ENCODE data around the gene OR5K1. TPM values are rescaled to one million over a fixed set of nuclear protein-coding genes. Genes with fewer than 3 reads are reported as not detected.

OR5K1 gene
- total RNA-seq, 4 donors from 2014 or later: not detected

- intact Hi-C loops (cut with DNase I): no loop called here
- WGBS: 75% methylated on average over 4 of the region's 4 CpGs
- Histone ChIP-seq H3K9me3 (no peaks in the 10 kb centered on the region), H3K36me3 (peaks cover 0 to 8% (median 2%) of the 10 kb centered on the region in 4 donors), H3K27me3 (no peaks in the 10 kb centered on the region), H3K4me3 (no peak overlapping the region), H3K27ac (replicated peaks in 1 of 4) (no peak overlapping the region), H3K4me1 (no peaks in the 10 kb centered on the region)
- no peak for DNase-seq (ENCODE audit: extremely low spot score)
- TF ChIP-seq, protein P1, sequence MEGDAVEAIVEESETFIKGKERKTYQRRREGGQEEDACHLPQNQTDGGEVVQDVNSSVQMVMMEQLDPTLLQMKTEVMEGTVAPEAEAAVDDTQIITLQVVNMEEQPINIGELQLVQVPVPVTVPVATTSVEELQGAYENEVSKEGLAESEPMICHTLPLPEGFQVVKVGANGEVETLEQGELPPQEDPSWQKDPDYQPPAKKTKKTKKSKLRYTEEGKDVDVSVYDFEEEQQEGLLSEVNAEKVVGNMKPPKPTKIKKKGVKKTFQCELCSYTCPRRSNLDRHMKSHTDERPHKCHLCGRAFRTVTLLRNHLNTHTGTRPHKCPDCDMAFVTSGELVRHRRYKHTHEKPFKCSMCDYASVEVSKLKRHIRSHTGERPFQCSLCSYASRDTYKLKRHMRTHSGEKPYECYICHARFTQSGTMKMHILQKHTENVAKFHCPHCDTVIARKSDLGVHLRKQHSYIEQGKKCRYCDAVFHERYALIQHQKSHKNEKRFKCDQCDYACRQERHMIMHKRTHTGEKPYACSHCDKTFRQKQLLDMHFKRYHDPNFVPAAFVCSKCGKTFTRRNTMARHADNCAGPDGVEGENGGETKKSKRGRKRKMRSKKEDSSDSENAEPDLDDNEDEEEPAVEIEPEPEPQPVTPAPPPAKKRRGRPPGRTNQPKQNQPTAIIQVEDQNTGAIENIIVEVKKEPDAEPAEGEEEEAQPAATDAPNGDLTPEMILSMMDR (IDR thresholded peaks at IDR 0.05): no peak
- TF ChIP-seq POLR2AphosphoS5 (IDR thresholded peaks at IDR 0.05) (no peak), POLR2A (IDR thresholded peaks at IDR 0.05; ENCODE audit: low read depth) (no peak), EP300 (IDR thresholded peaks at IDR 0.05) (no peak)
Measured at GRCh38 chr3:98500019-98500418, 37.0 kb downstream of the OR5K1 start.

DNA sequence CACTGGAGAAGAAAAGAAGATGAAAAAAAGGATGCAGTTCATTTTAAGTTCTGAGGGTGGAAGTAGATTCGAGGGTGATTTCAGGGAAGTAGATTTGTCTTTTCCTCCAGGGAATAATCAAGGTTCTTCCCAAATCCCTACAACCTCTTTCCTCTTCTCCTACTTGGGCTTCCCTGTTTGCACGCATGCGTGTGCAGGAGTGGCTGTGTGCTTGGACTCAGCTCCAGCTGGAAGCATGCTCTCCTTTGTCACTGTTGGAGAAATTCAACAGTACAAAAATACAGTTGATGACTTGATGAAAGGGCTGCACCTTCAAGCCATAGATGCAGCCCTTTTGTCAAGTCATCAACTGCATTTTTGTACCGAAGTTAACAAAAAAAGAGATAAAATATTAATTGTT lies 38.3 kb downstream of the OR5K1 start:
- H3K4me3 ChIP-seq: no peak overlapping the region
- H3K9me3 ChIP-seq: no peaks in the 10 kb centered on the region
- peaks cover 0 to 8% (median 3%) of the 10 kb centered on the region in 4 donors for H3K36me3 ChIP-seq
- DNase-seq (ENCODE audit: extremely low spot score): no peak
- H3K27me3 ChIP-seq: no peaks in the 10 kb centered on the region
- intact Hi-C loops (cut with DNase I): no loop called here
- H3K27ac ChIP-seq (replicated peaks in 1 of 4): no peak overlapping the region
- no peaks in the 10 kb centered on the region for H3K4me1 ChIP-seq
- 86% methylated on average over 4 of the region's 4 CpGs for WGBS
- no peak for TF ChIP-seq EP300 (IDR thresholded peaks at IDR 0.05)
- TF ChIP-seq, protein P1 (IDR thresholded peaks at IDR 0.05): no peak
- TF ChIP-seq POLR2A (IDR thresholded peaks at IDR 0.05; ENCODE audit: low read depth): no peak
- TF ChIP-seq POLR2AphosphoS5 (IDR thresholded peaks at IDR 0.05): no peak

DNA sequence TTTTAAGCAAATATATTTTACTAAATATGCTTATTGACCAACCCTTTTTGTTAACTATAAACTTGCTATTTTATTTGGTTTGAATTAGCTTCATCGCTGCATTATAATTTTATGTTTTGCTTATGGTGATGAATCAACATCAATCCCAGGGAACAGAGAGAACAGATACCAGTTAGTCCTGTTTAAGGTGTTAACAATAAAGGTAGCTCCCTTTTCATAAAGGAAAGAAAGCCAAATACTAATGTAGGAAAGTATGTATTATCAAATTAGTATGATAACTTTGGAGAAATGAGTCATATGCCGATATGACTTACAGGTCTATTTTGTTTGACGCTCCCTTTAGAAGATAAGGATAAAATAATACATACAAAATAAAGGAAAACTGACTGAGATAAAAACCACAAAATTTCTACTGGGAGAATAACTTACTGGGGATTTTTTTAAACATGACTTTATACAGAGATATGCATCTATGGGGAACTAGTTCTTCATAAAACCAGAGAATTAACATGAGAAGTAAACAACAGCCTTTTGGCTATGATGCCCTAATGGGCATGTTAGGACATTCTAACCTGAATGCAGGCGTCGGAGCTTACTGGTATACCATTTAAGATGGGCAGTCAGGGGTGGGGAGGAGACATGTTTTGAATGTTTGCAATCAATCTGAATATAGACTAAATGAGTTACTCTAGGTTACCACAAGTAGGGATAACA lies 39.0 kb downstream of the OR5K1 start:
- H3K9me3 ChIP-seq: no peaks in the 10 kb centered on the region
- DNase-seq (ENCODE audit: extremely low spot score): no peak
- no peak for TF ChIP-seq POLR2A (IDR thresholded peaks at IDR 0.05; ENCODE audit: low read depth)
- TF ChIP-seq POLR2AphosphoS5 (IDR thresholded peaks at IDR 0.05): no peak
- no peak for TF ChIP-seq EP300 (IDR thresholded peaks at IDR 0.05)
- TF ChIP-seq, protein P1 (IDR thresholded peaks at IDR 0.05): no peak
- no peak overlapping the region for H3K4me3 ChIP-seq
- intact Hi-C loops (cut with DNase I): no loop called here
- peaks cover 0 to 10% (median 4%) of the 10 kb centered on the region in 4 donors for H3K36me3 ChIP-seq
- H3K4me1 ChIP-seq: no peaks in the 10 kb centered on the region
- H3K27me3 ChIP-seq: no peaks in the 10 kb centered on the region
- WGBS: 90% methylated on average over 5 of the region's 5 CpGs
- H3K27ac ChIP-seq (replicated peaks in 1 of 4): no peak overlapping the region

GRCh38 chr3:98504539-98504938 lies 41.5 kb downstream of the OR5K1 start:
- peaks cover 0 to 11% (median 4%) of the 10 kb centered on the region in 4 donors for H3K36me3 ChIP-seq
- 73% methylated on average over 4 of the region's 4 CpGs for WGBS
- TF ChIP-seq EP300 (IDR thresholded peaks at IDR 0.05) (no peak), POLR2AphosphoS5 (IDR thresholded peaks at IDR 0.05) (no peak), POLR2A (IDR thresholded peaks at IDR 0.05; ENCODE audit: low read depth) (no peak)
- TF ChIP-seq, protein P1 (IDR thresholded peaks at IDR 0.05): no peak
- no peak overlapping the region for H3K27ac ChIP-seq (replicated peaks in 1 of 4)
- intact Hi-C loops (cut with DNase I): no loop called here
- no peak for DNase-seq (ENCODE audit: extremely low spot score)
- no peaks in the 10 kb centered on the region for H3K9me3 ChIP-seq
- H3K4me3 ChIP-seq: no peak overlapping the region
- no peaks in the 10 kb centered on the region for H3K27me3 ChIP-seq
- no peaks in the 10 kb centered on the region for H3K4me1 ChIP-seq
